Fibroblast of lung (primary cell): ENCODE measurements around the gene TSSC4.

Source experiments
- EZH2 ChIP-seq: IDR thresholded peaks from 2 replicates; pipeline ENCODE4 v1.5.1; 2012; ENCODE audit warnings: low read length, control low read depth, mild to moderate bottlenecking; ENCODE audit errors: missing control alignments
- TF ChIP-seq, protein P1 (sequence below), 2 donors: IDR thresholded peaks in 1 of 2; conservative IDR thresholded peaks in 1 of 2; 1 replicate in 1 of 2; 2 replicates in 1 of 2; pipeline ENCODE4 v1.5.1; 2011 to 2012; ENCODE audit warnings: low read length in 2 of 2, control low read depth in 1 of 2, inconsistent platforms in 1 of 2, low read depth in 1 of 2, mild to moderate bottlenecking in 1 of 2

DNA sequence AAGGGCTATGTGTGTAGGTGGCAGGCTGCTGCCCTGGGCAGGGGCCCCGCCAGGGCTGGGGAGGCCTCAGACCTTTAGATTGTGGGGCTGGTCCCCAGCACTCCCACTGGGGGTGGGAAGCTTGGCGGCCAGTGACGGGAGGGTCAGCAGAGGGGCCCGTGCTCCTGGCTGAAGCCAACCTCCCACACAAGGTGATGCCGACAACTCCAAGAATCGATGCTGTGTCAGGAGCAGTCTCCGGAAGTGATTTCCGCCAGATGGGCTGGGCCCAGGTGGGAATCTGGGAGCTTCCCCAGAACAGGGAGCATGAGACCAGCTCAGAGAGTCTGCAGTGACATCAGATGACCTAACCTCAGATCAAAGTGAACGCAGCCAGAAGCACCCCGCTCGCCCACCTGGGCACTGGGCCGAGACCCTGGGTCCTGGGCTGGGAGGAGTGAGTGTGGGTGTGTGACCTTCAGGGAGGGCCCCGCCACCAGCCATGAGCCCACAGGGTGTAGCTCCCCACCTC lies 36.0 kb downstream of the TSSC4 start:
- TF ChIP-seq, protein P1, sequence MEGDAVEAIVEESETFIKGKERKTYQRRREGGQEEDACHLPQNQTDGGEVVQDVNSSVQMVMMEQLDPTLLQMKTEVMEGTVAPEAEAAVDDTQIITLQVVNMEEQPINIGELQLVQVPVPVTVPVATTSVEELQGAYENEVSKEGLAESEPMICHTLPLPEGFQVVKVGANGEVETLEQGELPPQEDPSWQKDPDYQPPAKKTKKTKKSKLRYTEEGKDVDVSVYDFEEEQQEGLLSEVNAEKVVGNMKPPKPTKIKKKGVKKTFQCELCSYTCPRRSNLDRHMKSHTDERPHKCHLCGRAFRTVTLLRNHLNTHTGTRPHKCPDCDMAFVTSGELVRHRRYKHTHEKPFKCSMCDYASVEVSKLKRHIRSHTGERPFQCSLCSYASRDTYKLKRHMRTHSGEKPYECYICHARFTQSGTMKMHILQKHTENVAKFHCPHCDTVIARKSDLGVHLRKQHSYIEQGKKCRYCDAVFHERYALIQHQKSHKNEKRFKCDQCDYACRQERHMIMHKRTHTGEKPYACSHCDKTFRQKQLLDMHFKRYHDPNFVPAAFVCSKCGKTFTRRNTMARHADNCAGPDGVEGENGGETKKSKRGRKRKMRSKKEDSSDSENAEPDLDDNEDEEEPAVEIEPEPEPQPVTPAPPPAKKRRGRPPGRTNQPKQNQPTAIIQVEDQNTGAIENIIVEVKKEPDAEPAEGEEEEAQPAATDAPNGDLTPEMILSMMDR (conservative IDR thresholded peaks at IDR 0.05 in 1 of 2, IDR thresholded peaks at IDR 0.05 in 1 of 2; ENCODE audit: low read depth in 1 of 2, low read length in 2 of 2) = no peak
- TF ChIP-seq EZH2 = no peak
